IPS-11a (cell line): ENCODE measurements around the gene RPL36A.

ENCODE experiments used
- H3K4me3 ChIP-seq: one replicate; pipeline ENCODE4 v1.5.1; 2013; ENCODE audit warnings: low read depth, low read length, control low read depth

RPL36A gene

GRCh38 chrX:101430457-101431078 lies 39.8 kb downstream of the RPL36A start:
- H3K4me3 ChIP-seq, result no peak overlapping the region

GRCh38 chrX:101442085-101442484 lies 51.3 kb downstream of the RPL36A start:
- no peak overlapping the region for H3K4me3 ChIP-seq
